Sigmoid colon (tissue), 7 donors: Measurements from ENCODE around the gene HEXA. TPM values are rescaled to one million over a fixed set of nuclear protein-coding genes. Genes with fewer than 3 reads are reported as not detected.

Source experiments
- DNase-seq: peaks from one replicate; pipeline ENCODE4 v3.0.0-alpha.2; 2019
- H3K27ac ChIP-seq, 4 donors: fragments of 200-600 bp; sonication (generic); one replicate each; pipeline ENCODE4 v1.5.1; 2016 to 2019; ENCODE audit warnings: mild to moderate bottlenecking in 1 of 4
- H3K27me3 ChIP-seq, 3 donors: fragments of 200-600 bp; sonication (generic); one replicate each; pipeline ENCODE4 v1.5.1; 2019; ENCODE audit warnings: mild to moderate bottlenecking in 1 of 3
- H3K36me3 ChIP-seq, 4 donors: fragments of 200-600 bp; sonication (generic); one replicate each; pipeline ENCODE4 v1.5.1; 2016 to 2019
- H3K4me1 ChIP-seq, 4 donors: fragments of 200-600 bp; sonication (generic); one replicate each; pipeline ENCODE4 v1.5.1; 2017 to 2019
- H3K4me3 ChIP-seq, 4 donors: fragments of 200-600 bp; sonication (generic); one replicate each; pipeline ENCODE4 v1.5.1; 2017 to 2019; ENCODE audit warnings: mild to moderate bottlenecking in 2 of 4, moderate library complexity in 1 of 4
- H3K9me3 ChIP-seq, 4 donors: fragments of 200-600 bp in 3 of 4; sonication (generic) in 3 of 4; one replicate each; pipeline versions ENCODE4 v1.5.1 to v1.6.1; 2013 to 2019
- EP300 ChIP-seq, 4 donors: sonication (generic); formaldehyde crosslinking; IDR thresholded peaks; one replicate each; pipeline ENCODE4 v1.6.1; 2017; ENCODE audit warnings: antibody characterized with exemption in 4 of 4
- POLR2A ChIP-seq, 2 donors: fragments of 450-650 bp; IDR thresholded peaks; one replicate each; pipeline ENCODE4 v1.6.1; 2016; ENCODE audit warnings: antibody characterized with exemption in 2 of 2, mild to moderate bottlenecking in 2 of 2, moderate library complexity in 2 of 2
- POLR2AphosphoS5 ChIP-seq, 4 donors: sonication (generic); formaldehyde crosslinking; IDR thresholded peaks; one replicate each; pipeline ENCODE4 v1.6.1; 2017; ENCODE audit warnings: antibody characterized with exemption in 4 of 4
- WGBS, 2 donors: extraction: QIAGEN DNeasy Blood & Tissue Kit; methylation state at CpG; one replicate each; pipeline ENCODE4 v1.1.7; 2013; 5-methylcytosine and 5-hydroxymethylcytosine counted together
- intact Hi-C: fragments of 100-400 bp; cut with DNase I; formaldehyde crosslinking; loops from one replicate; pipeline ENCODE4 v1.15.1; 2023
- polyA plus RNA-seq, 3 donors: library from polyadenylated mRNA; stranded (reverse); fragments of 200-250 nt; gene quantifications; one replicate each; pipeline ENCODE4 v1.2.3, GENCODE V29; 2013
- total RNA-seq, 4 donors: library from RNA; depleted of rRNA; stranded (reverse); fragments of >200 nt; gene quantifications; one replicate each; pipeline ENCODE4 v1.1.0, GENCODE V29; 2016
- TF ChIP-seq, protein P1 (sequence below), 4 experiments: fragments of 450-650 bp in 3 of 4; fragments of 200-600 bp in 1 of 4; IDR thresholded peaks; one replicate each; pipeline ENCODE4 v1.5.1; 2016 to 2019; ENCODE audit warnings: antibody characterized with exemption in 4 of 4, mild to moderate bottlenecking in 3 of 4, moderate library complexity in 2 of 4
- donor health status: healthy with polysubstance abuse.
- donor health status: Bipolar disorder and iron deficiency.
- donor health status: healthy.

Gene HEXA
- total and polyA plus RNA-seq, 7 donors = 35.4 to 80.0 (median 58.3) TPM

DNA sequence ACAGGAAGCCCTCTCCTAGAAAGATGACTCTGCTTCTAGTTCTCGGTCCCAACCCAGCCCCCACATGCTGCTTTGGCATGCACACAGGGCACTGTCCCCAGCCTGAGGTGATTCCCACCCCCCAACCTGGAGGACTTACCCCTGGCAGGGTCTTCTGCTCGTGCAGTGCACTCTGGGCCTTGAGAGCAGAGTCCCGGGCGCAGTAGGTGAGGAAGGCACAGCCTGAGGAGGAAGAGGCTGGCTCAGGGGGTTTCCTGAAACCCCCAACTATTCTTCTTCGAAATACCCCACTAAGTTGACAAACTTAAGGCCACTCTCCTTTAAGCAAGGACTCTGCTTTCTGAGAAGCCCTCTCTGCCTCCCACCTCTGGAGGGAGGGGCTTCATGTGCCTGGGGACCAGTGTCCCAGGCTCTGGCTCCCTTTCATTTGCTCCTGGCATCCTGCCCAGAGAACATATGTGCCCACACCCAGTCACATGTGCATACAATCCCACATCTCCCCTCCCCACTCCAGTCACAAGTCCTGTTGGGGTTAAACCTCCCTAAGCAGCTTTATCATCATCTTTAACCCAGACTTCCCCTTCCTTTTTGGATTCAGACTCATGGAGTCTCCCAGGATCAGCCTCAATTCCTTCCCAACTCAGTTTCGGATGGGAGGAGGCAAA is 60.0 kb downstream of the HEXA start:
- TF ChIP-seq, protein P1, sequence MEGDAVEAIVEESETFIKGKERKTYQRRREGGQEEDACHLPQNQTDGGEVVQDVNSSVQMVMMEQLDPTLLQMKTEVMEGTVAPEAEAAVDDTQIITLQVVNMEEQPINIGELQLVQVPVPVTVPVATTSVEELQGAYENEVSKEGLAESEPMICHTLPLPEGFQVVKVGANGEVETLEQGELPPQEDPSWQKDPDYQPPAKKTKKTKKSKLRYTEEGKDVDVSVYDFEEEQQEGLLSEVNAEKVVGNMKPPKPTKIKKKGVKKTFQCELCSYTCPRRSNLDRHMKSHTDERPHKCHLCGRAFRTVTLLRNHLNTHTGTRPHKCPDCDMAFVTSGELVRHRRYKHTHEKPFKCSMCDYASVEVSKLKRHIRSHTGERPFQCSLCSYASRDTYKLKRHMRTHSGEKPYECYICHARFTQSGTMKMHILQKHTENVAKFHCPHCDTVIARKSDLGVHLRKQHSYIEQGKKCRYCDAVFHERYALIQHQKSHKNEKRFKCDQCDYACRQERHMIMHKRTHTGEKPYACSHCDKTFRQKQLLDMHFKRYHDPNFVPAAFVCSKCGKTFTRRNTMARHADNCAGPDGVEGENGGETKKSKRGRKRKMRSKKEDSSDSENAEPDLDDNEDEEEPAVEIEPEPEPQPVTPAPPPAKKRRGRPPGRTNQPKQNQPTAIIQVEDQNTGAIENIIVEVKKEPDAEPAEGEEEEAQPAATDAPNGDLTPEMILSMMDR (IDR thresholded peaks at IDR 0.05) = no peak
- TF ChIP-seq EP300 (IDR thresholded peaks at IDR 0.05) (no peak), POLR2A (IDR thresholded peaks at IDR 0.05) (no peak), POLR2AphosphoS5 (IDR thresholded peaks at IDR 0.05) (no peak)
- WGBS, 2 donors = 71 to 72% methylated on average over 6 of the region's 6 CpGs
- DNase-seq = no peak
- peaks cover 0 to 15% (median 12%) of the 10 kb centered on the region in 4 donors for H3K4me1 ChIP-seq
- H3K36me3 ChIP-seq = no peaks in the 10 kb centered on the region
- no peak overlapping the region for H3K27ac ChIP-seq
- intact Hi-C loops = no loop called here
- no peaks in the 10 kb centered on the region for H3K9me3 ChIP-seq
- no peak overlapping the region for H3K4me3 ChIP-seq
- H3K27me3 ChIP-seq = no peaks in the 10 kb centered on the region

DNA sequence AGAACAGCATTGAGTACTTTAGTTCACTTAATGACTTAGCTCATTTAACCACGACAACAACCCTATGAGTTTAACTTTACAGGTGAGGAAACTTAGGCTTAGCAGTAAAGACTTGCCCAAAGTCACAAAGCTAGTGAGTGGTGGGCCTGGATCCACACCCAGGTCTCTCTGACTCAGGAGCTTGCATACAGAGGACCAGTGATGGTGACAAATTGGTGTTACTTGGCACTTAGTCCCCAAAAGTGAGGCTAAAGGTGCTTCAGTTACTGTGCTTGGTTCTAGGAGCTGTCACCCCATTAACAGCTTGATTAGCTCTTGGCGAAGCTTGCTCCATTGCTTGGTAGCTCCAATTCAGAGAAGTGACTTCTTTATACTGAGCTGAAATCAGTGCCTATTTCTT is 61.9 kb downstream of the HEXA start:
- H3K27me3 ChIP-seq = no peaks in the 10 kb centered on the region
- no peak overlapping the region for H3K27ac ChIP-seq
- TF ChIP-seq, protein P1 (IDR thresholded peaks at IDR 0.05) = no peak
- TF ChIP-seq POLR2AphosphoS5 (IDR thresholded peaks at IDR 0.05) (no peak), EP300 (IDR thresholded peaks at IDR 0.05) (no peak), POLR2A (IDR thresholded peaks at IDR 0.05) (no peak)
- intact Hi-C loops = no loop called here
- H3K4me1 ChIP-seq = no peaks in the 10 kb centered on the region
- no peak for DNase-seq
- no peaks in the 10 kb centered on the region for H3K36me3 ChIP-seq
- no peaks in the 10 kb centered on the region for H3K9me3 ChIP-seq
- WGBS, 2 donors = 90 to 94% methylated on average over 2 of the region's 2 CpGs
- no peak overlapping the region for H3K4me3 ChIP-seq

DNA sequence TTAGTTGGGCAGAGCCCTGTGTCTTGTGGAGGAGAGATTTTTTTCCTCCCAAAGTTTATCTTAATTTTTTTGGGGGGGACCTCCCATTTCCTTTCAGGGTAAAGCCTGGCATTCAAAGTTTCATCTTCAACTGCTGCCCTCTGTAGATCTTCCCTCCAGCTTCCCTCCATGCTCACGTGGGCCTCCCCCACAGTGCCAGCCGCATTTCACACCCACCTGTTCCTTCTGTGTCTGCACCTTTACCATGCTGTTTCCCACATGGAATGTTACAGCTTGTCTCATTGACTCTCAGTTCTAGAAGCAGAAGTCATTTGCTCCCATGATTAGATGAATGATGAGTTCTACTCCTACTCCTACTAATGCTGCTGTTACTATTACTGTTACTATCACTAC is 62.4 kb downstream of the HEXA start:
- WGBS, 2 donors = 82 to 86% methylated on average over 2 of the region's 2 CpGs
- Histone ChIP-seq H3K4me3 (no peak overlapping the region), H3K27me3 (no peaks in the 10 kb centered on the region), H3K36me3 (no peaks in the 10 kb centered on the region), H3K27ac (no peak overlapping the region), H3K4me1 (no peaks in the 10 kb centered on the region), H3K9me3 (no peaks in the 10 kb centered on the region)
- TF ChIP-seq, protein P1 (IDR thresholded peaks at IDR 0.05) = no peak
- no peak for TF ChIP-seq POLR2AphosphoS5 (IDR thresholded peaks at IDR 0.05)
- no peak for TF ChIP-seq POLR2A (IDR thresholded peaks at IDR 0.05)
- no peak for TF ChIP-seq EP300 (IDR thresholded peaks at IDR 0.05)
- intact Hi-C loops = no loop called here
- DNase-seq = no peak

DNA sequence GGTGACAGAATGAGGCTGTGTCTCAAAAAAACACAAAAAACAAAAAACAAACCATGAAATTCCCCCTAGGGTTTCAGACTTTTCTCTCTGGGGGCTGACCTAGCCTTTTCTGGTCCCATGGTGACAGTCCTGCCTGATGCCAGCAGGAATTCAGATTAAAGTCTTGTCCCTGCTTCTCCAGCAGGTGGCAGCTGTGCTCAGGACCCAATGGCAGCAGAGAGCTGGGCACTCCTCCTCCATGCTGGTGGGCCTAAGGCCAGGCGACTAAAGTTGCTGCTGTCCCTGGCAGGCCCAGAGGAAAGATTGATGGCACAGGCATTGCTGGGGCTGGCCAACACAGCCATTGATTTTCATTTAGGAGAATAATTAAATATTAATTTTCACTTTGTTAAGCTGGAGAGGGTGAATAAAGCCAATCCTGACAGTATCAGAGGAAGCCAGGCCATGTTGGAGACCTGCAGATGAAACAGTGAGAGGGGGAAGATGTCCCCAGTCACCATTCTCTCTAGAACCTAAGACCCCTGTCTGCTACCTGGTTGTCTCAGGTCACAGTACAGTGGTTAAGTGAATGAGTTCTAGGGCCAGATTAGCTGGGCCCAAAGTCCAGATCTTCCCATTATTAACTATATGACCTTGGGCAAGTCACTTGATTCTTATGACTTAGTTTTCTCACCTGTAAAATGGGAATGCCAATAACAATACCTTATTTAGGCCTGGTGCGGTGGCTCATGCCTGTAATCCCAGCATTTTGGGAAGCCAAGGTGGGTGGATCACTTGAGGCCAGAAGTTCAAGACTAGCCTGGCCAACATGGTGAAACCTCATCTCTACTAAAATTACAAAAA is 63.0 kb downstream of the HEXA start:
- Histone ChIP-seq H3K4me3 (no peak overlapping the region), H3K27ac (no peak overlapping the region), H3K4me1 (no peaks in the 10 kb centered on the region), H3K36me3 (no peaks in the 10 kb centered on the region), H3K27me3 (no peaks in the 10 kb centered on the region), H3K9me3 (no peaks in the 10 kb centered on the region)
- intact Hi-C loops = no loop called here
- TF ChIP-seq EP300 (IDR thresholded peaks at IDR 0.05) = no peak
- TF ChIP-seq, protein P1 (IDR thresholded peaks at IDR 0.05) = peak; percentile 46 to 69 (median 64)
- DNase-seq = peak; percentile 73
- WGBS, 2 donors = 54 to 64% methylated on average over 2 of the region's 2 CpGs
